ENCODE measurements around the gene MAX.
A peak's percentile ranks its signal among the peaks of the same experiment; 100 is the strongest.

The MAX gene, protein sequence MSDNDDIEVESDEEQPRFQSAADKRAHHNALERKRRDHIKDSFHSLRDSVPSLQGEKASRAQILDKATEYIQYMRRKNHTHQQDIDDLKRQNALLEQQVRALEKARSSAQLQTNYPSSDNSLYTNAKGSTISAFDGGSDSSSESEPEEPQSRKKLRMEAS

DNA sequence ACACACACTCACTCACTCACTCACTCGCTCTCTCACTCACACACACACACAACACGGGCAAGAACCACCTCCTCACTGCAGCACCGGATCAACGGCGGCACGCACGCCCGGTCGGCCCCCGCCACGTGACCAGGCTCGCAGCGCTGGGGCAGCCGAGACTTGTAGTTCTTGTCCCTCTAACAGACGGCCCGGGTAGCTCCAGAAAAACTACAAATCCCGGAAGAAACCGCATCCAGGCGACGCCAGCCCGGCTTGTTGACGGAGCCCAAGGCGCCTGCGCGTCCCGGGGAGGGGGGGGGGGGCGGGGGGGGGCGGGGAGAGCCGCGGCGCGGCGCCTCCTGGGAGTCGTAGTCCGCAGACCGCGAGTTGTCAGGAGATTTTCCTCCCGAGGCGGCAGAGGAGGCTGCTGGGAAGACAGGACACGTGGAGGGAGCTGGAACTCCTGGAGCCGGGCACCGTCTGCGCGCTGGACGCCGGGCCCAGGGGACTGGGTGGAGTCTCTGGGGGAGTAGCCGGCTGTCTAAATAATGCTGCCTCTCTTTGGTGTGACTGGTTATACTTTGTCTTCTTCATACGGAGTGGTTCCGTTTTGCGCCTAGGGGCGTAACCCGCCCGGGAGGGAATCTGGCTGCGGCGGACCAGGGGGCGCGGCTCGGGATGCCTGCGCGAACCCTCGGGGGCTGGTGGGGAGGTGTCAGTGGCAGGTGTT is at the start of gene MAX:
TSS of gene MAX (minus strand) at position 77 of the 709 bp plus-strand sequence. CDS start 178 bp downstream, outside the sequence.
- DNase-seq: peak; percentile 99

DNA sequence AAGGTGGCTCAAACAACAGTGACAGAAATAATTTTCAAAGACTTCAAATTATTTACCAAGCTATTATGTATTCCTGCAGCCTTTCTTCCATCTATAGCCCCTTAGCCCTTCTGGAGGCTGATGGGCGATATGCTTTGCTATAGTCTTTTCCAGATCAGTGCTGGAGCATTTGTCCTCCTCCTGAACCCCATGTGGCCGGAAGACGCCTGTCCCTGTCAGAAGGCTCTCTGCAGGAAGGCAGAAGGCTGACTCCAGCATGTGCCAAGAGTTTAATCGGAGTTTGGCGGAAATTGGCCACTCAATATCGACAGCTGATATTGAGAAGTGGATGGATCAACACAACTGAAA is 49.3 kb upstream of the MAX start:
- no peak for DNase-seq

DNA sequence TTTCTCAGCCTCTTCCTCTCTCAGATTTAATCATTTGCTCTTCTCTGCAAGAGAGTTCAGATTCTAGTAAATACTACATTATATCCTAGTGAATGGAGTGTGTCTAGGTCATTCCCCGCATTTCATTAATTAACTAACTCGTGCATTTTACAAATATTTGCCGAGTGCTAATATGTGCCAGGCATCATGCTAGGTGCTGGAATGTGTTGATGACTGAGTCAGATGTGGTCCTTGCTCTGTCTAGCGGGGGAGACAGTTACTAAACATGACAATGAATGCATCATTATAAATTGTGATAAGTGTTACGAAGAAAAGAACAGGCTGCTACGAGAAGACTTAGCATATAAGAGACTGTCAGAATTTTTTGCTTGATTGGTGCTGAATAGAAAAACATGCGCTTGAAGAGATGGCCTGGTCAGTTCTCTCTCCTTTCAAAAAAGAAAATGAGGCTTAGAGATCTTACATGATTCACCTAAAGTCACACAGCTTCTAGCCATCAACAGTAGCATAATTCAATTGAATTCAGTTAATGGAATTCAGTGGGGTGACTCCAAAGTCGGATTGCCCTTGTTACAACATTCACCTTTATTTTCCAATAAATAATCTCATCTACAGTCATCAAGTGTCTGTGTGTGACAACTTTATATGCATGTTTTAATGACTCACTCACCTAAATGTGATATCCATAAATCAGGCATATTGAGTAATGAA is 48.7 kb upstream of the MAX start:
- DNase-seq: no peak

DNA sequence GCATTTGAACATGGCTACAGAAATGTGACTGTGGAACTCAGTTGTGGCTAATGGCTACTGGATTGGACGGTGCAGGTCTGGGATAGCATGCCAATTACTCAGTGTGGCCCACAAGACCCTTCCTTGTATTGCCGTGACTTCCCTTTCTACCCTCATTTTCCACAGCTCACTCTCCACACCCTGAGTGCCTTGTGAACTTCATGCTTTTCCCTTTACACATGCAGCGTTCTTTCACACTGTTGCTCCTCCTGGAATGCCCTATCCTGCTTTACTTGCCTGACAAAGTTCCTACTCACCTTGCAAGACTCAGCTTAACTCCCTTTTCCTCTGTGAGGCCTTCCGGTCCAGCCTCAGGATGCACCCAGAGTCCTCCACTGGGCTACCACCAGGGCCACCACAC is 46.8 kb upstream of the MAX start:
- DNase-seq: no peak

DNA sequence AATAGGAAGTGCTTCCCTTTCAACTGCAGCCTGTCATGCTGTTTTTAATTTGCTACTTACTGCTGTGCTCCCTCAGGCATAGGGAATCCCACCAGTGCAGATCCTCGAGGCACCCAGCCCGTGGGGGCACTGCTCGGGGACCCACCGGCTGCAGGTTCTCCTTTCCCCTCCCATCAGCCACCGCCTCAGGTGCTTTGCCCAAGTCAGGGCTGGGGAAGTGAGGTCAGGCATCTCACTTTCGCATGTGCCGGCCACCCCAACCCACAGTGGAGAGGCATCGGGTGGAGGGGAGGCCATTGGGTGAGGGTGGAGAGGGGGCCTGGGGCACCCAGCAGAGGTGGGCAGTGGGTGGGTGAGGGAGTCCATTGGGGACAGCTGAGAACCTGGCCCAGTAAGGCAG is 41.9 kb upstream of the MAX start:
- DNase-seq: no peak

DNA sequence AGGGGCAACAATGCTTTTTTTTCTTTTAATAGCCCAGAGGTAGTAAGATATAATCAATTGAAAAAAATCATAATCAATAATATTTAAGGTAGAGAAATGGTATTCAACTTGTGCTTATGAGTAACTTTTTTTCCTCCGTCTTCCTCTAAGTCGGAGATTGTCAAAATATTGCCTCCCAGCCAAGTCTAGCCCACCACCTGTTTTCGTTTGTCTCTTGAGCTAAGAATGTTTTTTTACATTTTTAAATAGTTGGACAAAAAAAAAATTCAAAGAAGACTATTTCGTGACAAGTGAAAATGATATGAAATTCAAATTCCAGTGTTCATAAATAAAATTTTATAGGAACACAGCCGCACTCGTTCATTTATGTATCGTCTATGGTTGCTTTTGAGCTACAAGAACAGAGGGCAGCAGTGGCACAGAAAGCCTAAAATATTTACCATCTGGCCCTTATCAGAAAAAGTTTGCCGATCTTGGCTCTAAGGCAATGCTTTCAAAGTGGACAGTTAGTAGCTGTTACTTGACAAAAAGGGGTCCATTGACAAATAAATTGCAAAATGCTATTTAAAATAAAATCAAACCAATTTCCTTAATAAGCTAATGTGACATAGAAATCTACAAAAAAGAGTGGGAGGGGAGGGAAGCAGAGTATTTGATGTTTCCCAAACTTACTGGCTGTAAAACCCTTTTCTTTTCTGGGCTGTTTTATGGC is 40.8 kb upstream of the MAX start:
- DNase-seq: no peak

DNA sequence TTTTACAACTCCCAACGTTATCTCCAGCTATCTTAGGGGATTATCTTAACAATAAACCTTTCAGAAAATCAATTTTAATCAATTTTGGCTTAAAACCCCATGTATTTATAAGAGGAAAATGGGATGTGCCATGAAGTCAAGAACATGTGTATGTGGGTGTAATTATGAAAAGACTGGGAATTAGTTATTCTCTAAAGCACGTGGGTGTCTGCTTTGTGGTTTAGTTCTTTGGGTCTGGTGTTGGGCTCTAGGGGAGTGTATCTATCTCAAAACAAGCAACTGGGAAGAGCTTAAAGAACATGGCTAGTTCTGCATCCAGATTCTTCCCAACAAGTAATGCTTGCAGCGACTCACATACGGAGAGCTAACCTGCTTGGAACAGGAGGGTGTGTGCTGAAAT is 40.1 kb upstream of the MAX start:
- DNase-seq: no peak

DNA sequence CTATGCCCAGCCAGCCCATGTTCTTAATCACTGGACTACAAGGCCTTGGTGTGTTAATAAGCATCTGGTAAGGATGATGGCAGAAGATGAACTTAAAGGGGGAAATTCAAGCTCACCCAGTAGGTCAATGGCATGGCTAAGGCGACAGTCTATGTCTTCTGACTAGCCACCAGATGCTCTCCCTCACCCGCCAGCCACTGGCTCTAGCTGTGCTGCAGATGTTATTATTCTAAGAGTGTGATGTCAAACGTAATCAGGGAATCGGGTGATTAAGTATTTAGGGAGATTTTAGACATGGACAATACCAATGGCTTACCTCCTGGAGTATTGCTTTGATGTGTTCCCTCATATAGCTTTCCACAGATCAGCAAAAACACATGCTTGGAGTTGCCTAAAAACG is 39.2 kb upstream of the MAX start:
- DNase-seq: no peak

DNA sequence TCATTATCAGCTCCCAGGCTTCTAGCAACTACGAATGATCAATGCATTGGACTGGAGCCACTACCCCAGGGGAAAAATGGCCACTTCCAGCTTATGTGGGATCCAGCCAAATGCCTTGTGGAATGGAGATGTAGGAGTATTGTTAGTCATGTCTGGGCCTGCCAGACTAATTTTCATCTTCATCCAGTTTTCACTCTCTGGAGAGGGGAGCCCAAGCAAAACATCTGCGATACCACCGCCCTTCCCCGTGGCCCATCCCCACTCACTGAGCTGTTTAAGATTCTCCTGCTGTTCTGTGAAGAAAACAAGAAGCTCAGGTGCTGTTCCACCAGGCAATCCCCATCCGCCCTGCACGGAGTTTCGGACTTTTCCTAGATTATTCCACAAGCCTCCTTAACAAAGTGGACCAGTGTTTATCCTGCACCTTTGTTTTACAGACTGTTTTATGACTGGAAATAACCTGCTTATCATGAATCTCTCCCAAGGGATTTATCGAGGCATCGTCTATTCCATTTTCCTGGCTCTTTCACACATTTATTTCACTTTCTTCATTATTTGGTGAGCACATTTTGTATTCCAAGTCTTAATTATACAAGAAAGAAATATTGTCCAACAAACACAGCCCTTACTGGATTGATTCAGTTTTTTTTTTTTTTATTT is 35.5 kb upstream of the MAX start:
- no peak for DNase-seq

DNA sequence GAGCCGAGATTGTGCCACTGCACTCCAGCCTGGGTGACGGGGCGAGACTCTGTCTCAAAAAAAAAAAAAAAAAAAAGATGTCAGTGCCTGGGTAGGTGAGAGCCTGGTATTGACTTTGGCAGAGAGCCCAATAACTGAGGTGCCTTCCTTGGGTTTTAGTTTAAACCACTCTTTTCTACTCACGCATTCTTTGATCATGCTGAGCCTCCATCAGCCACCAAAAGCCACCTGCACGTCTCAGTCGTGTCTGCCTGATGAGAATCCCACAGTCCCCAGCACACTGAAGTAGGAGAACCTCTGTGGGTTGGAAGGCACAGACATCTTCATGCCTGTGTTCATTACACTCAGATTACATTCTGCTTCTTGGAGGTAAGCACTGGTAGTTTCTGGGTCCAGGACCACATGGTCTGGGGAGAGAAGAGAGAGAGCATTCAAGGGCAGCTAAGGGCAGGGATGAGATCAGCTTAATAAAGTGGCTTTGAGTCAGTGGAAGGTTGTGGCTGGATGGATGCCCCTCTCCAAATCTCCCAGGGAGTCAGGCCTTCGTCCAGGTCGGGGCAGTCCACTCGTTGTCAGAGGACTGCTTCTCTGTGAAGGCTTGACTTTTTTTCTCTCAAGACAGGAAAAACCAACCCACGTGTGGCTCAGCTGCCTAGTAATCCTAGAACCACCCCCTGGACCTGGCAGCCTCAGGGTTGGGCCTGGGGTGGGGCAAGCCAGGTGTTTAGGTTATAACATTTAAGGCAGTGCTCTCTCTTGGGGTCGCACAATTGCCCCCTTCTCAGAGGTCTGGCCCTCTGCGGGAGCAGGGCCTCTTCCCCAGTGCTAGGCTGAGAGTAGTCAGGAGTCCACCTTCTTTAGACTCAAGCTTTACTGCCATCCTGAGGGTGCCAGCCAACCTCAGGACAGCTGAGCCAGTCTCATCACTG is 32.6 kb upstream of the MAX start:
- no peak for DNase-seq

DNA sequence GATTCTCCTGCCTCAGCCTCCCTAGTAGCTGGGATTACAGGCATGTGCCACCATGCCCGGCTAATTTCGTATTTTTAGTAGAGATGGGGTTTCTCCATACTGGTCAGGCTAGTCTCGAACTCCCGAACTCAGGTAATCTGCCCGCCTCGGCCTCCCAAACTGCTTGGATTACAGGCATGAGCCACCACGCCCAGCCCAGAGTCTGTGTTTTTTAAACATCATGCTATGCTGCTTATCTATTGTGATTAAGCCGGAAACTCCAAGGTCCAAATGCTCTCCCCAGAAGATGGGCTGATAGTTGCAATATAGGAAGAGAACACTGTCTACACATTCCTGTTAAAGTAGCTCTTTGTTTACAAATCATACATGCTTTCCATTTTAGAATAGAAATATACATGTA is 30.5 kb upstream of the MAX start:
- no peak for DNase-seq

DNA sequence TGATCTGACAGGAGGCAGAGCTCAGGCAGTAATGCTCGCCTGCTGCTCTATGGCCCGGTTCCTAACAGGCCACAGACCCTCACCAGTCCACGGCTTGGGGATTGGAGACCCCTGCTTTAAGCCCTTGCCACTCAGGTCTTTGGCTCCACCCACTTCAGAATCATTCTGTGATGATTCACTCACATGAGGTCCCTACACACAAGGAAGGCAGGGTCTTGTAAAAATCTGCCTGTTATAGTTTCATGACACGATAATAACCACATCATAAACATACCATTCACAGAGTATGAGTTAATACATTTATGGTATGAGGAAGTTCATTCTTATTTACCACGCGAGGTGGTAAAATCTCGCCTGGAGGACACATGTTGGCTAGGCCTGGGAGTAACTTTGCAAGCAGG is 29.0 kb upstream of the MAX start:
- DNase-seq: no peak

DNA sequence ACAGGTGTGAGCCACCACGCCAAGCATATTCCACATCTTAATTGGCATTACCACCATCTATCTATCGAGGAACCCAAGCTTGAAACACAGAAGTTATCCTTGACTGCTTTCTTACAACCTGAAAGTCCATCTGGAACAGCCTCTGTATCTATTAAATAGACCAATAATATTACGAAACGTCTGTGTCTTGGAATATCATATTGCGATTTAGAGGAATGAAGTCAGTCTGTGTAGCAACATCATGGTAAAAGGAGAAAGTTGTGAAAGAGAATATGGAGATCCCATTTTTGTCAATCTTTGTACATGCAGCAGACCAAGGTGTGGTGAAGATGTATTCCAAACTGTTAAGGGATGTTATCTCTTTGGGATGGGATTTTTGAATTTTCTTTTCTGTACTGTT is 25.8 kb upstream of the MAX start:
- DNase-seq: no peak

DNA sequence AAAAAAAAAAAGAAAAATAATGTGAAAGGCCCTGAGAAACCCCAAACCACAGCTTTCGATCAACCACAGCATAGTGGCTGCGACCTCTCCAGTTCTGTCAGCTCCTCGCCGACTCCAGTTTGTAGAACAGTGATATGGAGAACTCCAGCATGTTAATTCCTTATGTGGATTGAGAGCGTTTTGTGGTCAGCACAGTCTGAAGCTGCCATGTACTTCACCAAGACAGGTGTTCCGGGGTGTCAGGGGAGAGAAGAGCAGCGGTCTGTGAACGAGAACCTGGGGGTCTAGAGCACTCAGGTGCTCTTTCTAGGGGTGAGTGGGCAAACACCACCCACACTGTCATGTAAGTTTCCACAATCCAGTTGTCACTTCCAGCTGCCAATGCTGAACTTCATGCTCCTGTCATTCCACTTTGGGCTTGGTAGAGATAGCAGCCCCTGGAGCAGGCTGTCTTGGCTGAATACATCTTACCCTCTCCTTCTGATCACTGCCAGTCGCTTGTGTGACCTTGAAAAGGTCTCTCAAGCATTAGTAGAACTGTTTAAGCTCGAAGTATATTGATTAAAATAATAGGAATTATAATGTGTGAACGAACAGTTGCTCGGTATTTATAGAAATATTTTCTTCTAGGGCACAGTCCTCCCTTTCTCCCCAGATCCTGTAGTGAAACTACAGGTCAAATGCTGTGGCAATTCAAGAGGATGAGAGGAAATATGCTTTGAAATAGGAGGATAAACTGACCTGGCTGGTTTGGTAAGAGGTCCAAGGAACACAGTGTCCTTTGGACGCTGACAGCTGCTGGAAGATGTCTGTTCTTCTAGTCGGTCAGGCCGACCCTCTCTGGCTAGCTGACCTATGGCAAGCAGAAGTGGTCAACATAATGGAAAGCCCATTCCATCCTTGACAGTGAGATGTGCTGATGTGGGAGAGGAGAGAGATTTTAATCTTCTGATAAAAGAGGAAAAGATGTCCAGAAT is 15.7 kb upstream of the MAX start:
- no peak for DNase-seq

DNA sequence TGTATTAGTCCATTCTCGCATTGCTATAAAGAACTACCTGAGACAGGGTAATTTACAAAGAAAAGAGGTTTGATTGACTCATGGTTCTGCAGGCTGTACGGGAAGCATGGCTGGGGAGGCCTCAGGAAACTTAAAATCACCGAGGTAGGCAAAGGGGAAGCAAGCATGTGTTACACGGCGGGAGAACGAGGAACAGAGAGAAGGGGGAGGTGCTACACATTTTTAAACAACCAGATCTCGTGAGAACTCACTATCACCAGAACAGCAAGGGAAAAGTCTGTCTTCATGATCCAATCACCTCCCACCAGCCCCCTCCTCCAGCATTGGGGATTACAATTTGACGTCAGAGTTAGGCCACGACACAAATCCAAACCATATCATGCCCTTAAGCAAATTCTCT is 13.3 kb upstream of the MAX start:
- no peak for DNase-seq

DNA sequence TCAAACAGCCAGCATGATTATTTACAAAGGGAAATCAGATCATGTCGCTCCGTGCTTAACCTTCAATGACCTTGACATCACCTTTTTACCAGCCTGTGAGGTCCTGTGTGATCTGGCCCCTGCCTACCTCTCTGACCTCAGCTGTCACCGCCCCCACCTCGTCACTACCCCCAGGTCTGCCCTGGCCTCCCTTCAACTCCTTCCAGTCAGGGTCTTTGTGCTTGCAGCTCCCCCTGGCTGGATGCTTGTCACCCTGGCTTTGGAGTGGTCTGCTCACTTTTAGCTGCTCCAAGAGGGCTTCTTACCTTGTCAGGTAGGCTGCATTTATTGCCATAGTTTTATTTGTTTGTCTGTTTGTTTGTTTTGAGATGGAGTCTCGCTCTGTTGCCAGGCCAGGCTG is 8.2 kb upstream of the MAX start:
- no peak for DNase-seq

DNA sequence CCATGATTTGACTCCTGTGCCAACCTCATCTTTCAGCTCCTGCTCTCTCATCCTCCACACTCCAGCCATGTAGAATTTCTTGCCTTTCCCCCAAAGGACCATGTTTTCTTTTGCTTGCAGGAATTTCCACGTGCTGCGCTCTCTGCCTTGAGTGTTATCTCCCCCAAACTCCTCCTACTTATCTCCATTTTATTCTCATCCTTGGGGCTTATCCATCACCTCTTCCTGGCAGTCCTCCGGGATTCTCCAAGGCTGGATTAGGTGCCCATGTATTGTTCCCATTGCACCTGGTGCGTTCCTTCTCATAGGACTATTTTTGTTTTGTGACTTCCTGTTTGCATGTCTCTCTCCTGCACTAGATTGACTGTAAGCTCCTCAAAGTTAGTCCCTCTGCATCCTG is 7.0 kb upstream of the MAX start:
- DNase-seq: no peak

DNA sequence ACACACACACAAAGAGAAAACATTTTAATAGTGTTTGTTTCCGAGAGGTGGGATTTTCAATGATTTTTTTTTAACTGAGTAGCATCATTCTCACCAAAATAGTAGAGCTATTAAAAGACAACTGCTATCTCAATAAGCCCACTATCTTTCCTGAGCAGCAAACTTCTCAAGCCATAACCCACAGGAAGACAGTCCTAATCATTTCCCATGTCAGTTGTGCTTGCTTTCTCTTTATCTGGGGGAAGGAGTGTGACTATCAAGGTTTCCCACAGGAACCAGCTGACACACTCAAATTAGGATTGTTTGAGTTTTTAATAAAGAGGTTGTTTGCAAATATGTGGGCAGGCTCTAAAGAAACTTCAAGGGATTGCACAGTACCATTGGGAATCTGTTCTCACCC is 4.9 kb upstream of the MAX start:
- DNase-seq: no peak

DNA sequence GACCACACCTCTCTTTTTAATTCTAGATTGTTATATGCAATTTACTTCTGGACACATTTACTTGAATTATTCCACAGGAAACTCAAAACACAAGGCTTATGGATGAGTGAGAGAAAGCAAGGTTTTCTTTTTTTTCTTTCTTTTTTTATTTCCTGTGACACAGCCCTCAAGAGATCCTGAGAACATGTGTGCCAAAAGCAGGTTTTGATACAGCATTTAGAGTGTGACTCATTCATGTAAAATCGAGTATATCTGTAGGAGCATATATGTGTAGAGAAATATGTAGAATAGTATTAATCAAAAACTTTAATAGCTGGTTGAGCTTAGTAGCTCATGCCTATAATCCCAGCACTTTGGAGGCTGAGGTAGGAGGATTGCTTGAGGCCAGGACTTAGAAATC is 4.4 kb upstream of the MAX start:
- DNase-seq: no peak

DNA sequence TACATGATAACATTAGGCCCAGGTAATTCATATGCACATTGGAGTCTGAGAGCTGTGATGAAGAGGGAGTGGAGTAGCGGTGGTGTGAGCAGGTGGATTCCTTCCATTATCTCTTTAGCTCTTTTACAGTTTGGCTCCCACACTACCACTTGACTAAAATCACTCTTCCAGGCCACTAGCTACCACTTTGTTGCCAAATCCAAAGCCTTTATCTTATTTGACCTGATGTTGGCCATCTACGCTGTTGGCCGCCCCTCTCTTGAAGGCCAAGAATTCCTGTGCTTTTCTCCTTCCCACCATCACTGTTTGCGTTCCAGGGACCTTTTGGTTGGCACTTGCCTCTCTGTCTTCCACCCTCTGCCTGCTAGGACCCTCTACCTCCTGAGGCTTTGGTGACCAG is 4.0 kb upstream of the MAX start:
- no peak for DNase-seq

DNA sequence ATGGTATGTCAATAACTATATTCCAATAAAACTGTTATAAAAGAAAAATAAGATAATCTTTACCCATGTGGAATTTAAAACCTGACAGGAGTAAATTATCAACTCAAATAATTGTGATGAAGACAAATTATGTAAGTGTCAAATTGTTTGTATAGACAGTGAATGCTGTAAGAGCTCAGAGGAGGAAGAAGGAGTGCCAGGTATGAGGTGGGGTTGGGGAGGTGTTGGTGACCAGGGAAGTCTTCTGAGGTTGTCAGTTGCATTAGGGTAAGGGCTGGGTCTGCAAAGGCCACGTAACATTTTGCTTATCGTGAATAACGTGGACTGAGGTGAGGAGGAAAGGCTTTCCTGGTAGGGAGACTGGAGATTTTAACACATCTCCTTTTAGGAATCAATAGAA is 2.5 kb upstream of the MAX start:
- no peak for DNase-seq

Data from activated CD4-positive, alpha-beta T cell treated with anti-CD3 and anti-CD28 coated beads, Interleukin-2, Interleukin-6, amounts not matched to agents 100 ng/mL and 50 ng/mL, durations not matched to agents 16 hours and 8 hours (primary cell).